H9 (cell line): ENCODE results near the gene MEG3. TPM values are rescaled to one million over a fixed set of nuclear protein-coding genes. Genes with fewer than 3 reads are reported as not detected.

Source experiments
- DNase-seq: peaks from one replicate; pipeline ENCODE4 v3.0.0-alpha.2; 2017
- H2AFZ ChIP-seq: one replicate; pipeline ENCODE4 v1.6.1; 2013; ENCODE audit warnings: mild to moderate bottlenecking, low read length, control low read depth, moderate library complexity
- H2AK5ac ChIP-seq: 2 replicates; pipeline ENCODE4 v1.6.1; 2013; ENCODE audit warnings: low read length, control low read depth, mixed read lengths; ENCODE audit not compliant: insufficient read length
- H2BK120ac ChIP-seq: one replicate; pipeline ENCODE4 v1.6.1; 2013; ENCODE audit warnings: low read depth, mild to moderate bottlenecking, low read length, control low read depth, inconsistent platforms; ENCODE audit not compliant: poor library complexity, severe bottlenecking
- H2BK12ac ChIP-seq: 2 replicates; pipeline ENCODE4 v1.6.1; 2013; ENCODE audit warnings: low read length, control low read depth, mixed read lengths, low read depth; ENCODE audit not compliant: insufficient read length
- H2BK15ac ChIP-seq: 2 replicates; pipeline ENCODE4 v1.6.1; 2013; ENCODE audit warnings: low read depth, low read length, control low read depth
- H2BK20ac ChIP-seq: one replicate; pipeline ENCODE4 v1.6.1; 2013; ENCODE audit warnings: low read depth, mild to moderate bottlenecking, low read length, control low read depth, inconsistent platforms; ENCODE audit not compliant: poor library complexity, severe bottlenecking
- H2BK5ac ChIP-seq: 2 replicates; pipeline ENCODE4 v1.6.1; 2013; ENCODE audit warnings: low read length, control low read depth, mixed read lengths; ENCODE audit not compliant: insufficient read length
- H3K14ac ChIP-seq: 2 replicates; pipeline ENCODE4 v1.6.1; 2013; ENCODE audit warnings: low read length, control low read depth; ENCODE audit not compliant: insufficient read depth
- H3K18ac ChIP-seq: 2 replicates; pipeline ENCODE4 v1.6.1; 2013; ENCODE audit warnings: low read depth, mild to moderate bottlenecking, mixed read lengths, low read length, control low read depth; ENCODE audit not compliant: insufficient read length
- H3K23ac ChIP-seq: 2 replicates; pipeline ENCODE4 v1.6.1; 2013; ENCODE audit warnings: low read length, control low read depth, mixed read lengths, low read depth; ENCODE audit not compliant: insufficient read length
- H3K23me2 ChIP-seq: 2 replicates; pipeline ENCODE4 v1.6.1; 2013; ENCODE audit warnings: low read depth, mild to moderate bottlenecking, mixed read lengths, low read length, control low read depth; ENCODE audit not compliant: insufficient read length, poor library complexity, severe bottlenecking
- H3K27ac ChIP-seq: 2 replicates; pipeline ENCODE4 v1.5.1; 2013; ENCODE audit warnings: low read length, control low read depth, mixed read lengths, low read depth; ENCODE audit not compliant: insufficient read length
- H3K27me3 ChIP-seq: 2 replicates; pipeline ENCODE4 v1.6.1; 2013; ENCODE audit warnings: low read length, control low read depth, inconsistent platforms; ENCODE audit not compliant: insufficient read depth
- H3K4ac ChIP-seq: 2 replicates; pipeline ENCODE4 v1.6.1; 2013; ENCODE audit warnings: low read depth, mild to moderate bottlenecking, control low read depth, inconsistent platforms, low read length, moderate library complexity
- H3K4me1 ChIP-seq: 2 replicates; pipeline ENCODE4 v1.6.1; 2013; ENCODE audit warnings: low read length, control low read depth, inconsistent platforms; ENCODE audit not compliant: insufficient read depth
- H3K4me2 ChIP-seq: 2 replicates; pipeline ENCODE4 v1.6.1; 2013; ENCODE audit warnings: low read length, control low read depth, mixed read lengths; ENCODE audit not compliant: insufficient read length, insufficient read depth
- H3K56ac ChIP-seq: 2 replicates; pipeline ENCODE4 v1.6.1; 2013; ENCODE audit warnings: low read depth, mild to moderate bottlenecking, mixed read lengths, low read length, control low read depth; ENCODE audit not compliant: insufficient read length
- H3K79me1 ChIP-seq: 2 replicates; pipeline ENCODE4 v1.6.1; 2013; ENCODE audit warnings: low read depth, mild to moderate bottlenecking, moderate library complexity, low read length, control low read depth, inconsistent platforms; ENCODE audit not compliant: insufficient read depth, poor library complexity, severe bottlenecking
- H3K79me2 ChIP-seq: 2 replicates; pipeline ENCODE4 v1.6.1; 2013; ENCODE audit warnings: low read length, control low read depth, inconsistent platforms; ENCODE audit not compliant: insufficient read depth
- H3K9ac ChIP-seq: 2 replicates; pipeline ENCODE4 v1.6.1; 2013; ENCODE audit warnings: low read length, control low read depth, mixed read lengths; ENCODE audit not compliant: insufficient read length; ENCODE audit errors: extremely low read depth
- H3K9me3 ChIP-seq: one replicate; pipeline ENCODE4 v1.6.1; 2013; ENCODE audit warnings: low read depth, low read length, inconsistent platforms; ENCODE audit not compliant: control insufficient read depth
- H3T11ph ChIP-seq: one replicate; pipeline ENCODE4 v1.6.1; 2013; ENCODE audit warnings: mild to moderate bottlenecking, low read length, control low read depth, inconsistent platforms
- H4K20me1 ChIP-seq: one replicate; pipeline ENCODE4 v1.6.1; 2013; ENCODE audit not compliant: control insufficient read depth, insufficient read length, insufficient read depth
- H4K5ac ChIP-seq: 2 replicates; pipeline ENCODE4 v1.6.1; 2013; ENCODE audit warnings: low read depth, mild to moderate bottlenecking, mixed read lengths, low read length, control low read depth; ENCODE audit not compliant: insufficient read length
- H4K8ac ChIP-seq: replicated peaks from 2 replicates; pipeline ENCODE4 v1.6.1; 2013; ENCODE audit warnings: low read length, control low read depth, mixed read lengths, low read depth; ENCODE audit not compliant: insufficient read length
- H4K91ac ChIP-seq: 2 replicates; pipeline ENCODE4 v1.6.1; 2013; ENCODE audit warnings: low read depth, mild to moderate bottlenecking, moderate library complexity, mixed read lengths, low read length, control low read depth; ENCODE audit not compliant: insufficient read length
- H3K27ac Mint-ChIP-seq, 3 experiments: 2 replicates in 2 of 3; 3 replicates in 1 of 3; pipeline ENCODE4 v1.8.0; 2020 to 2021; ENCODE audit warnings: mixed read lengths in 3 of 3, mild to moderate bottlenecking in 1 of 3, moderate library complexity in 1 of 3
- H3K27me3 Mint-ChIP-seq: 2 replicates; pipeline ENCODE4 v1.8.0; 2021; ENCODE audit warnings: low read depth, mild to moderate bottlenecking, moderate library complexity, mixed read lengths
- H3K36me3 Mint-ChIP-seq, 3 experiments: 2 replicates in 2 of 3; 3 replicates in 1 of 3; pipeline ENCODE4 v1.8.0; 2020 to 2021; ENCODE audit warnings: low read depth in 3 of 3, mixed read lengths in 3 of 3; ENCODE audit not compliant: insufficient read depth in 1 of 3
- H3K4me1 Mint-ChIP-seq, 2 experiments: 2 replicates each; pipeline ENCODE4 v1.8.0; 2020; ENCODE audit warnings: mixed read lengths in 2 of 2
- H3K4me3 Mint-ChIP-seq, 2 experiments: 2 replicates in 1 of 2; 3 replicates in 1 of 2; pipeline ENCODE4 v1.8.0; 2020 to 2021; ENCODE audit warnings: mild to moderate bottlenecking in 2 of 2, mixed read lengths in 2 of 2, moderate library complexity in 1 of 2
- H3K9me3 Mint-ChIP-seq, 2 experiments: 2 replicates in 1 of 2; 3 replicates in 1 of 2; pipeline ENCODE4 v1.8.0; 2020; ENCODE audit warnings: mild to moderate bottlenecking in 2 of 2, mixed read lengths in 2 of 2, moderate library complexity in 1 of 2
- WGBS: extraction: QIAGEN DNeasy Blood & Tissue Kit; methylation state at CpG from one replicate; pipeline ENCODE4 v1.1.7; 2013; ENCODE audit warnings: missing lambda C conversion rate, low lambda C conversion rate, mixed read lengths; ENCODE audit not compliant: insufficient read length; ENCODE audit errors: extremely low coverage; 5-methylcytosine and 5-hydroxymethylcytosine counted together
- total RNA-seq: library from RNA; stranded (reverse); gene quantifications from 2 replicates; pipeline ENCODE4 v1.2.1, GENCODE V29; 2021
- TF ChIP-seq, protein P1 (sequence below): fragments of 200-600 bp; sonication (generic); conservative IDR thresholded peaks from 3 replicates; pipeline ENCODE4 v1.8.0; 2021; ENCODE audit warnings: antibody characterized with exemption, mild to moderate bottlenecking

Gene MEG3
- total RNA-seq, 1 experiment from 2014 or later, result 0.52 TPM

DNA sequence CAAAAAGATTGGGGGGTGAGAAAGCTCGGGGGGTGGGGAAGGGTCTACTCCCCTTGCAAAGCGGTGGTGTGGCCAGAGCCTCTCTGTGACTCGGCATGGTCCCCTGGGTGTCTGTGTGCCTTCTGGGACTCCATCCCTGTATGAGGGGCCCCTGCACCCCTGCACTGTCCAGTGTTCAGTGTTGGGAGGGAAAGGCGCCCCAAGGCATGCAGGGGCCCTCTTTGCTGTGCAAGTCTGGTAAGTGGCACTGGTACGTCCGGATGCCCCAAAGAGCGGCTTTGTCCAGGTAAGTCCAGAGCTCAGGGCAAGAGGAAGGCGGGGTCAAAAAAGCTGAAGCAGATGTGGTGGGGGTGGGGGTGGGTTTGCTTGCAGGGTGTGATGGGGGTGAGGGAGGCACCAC lies 53.9 kb downstream of the MEG3 start:
- H3K14ac ChIP-seq, result no peak overlapping the region
- H3K4me3 Mint-ChIP-seq, result no peak overlapping the region
- no peaks in the 10 kb centered on the region for H3K4me1 Mint-ChIP-seq
- no peak overlapping the region for H3K4me2 ChIP-seq
- peaks cover 12 to 21% of the 10 kb centered on the region in 2 experiments for H3K9me3 Mint-ChIP-seq
- no peak overlapping the region for H3K27ac ChIP-seq
- H3K4me1 ChIP-seq, result no peaks in the 10 kb centered on the region
- no peak overlapping the region for H4K5ac ChIP-seq
- H4K8ac ChIP-seq, result no peak overlapping the region
- no peak overlapping the region for H2BK20ac ChIP-seq
- H3K27ac Mint-ChIP-seq, result no peak overlapping the region
- H2BK5ac ChIP-seq, result no peak overlapping the region
- H3K4ac ChIP-seq, result no peak overlapping the region
- no peaks in the 10 kb centered on the region for H4K20me1 ChIP-seq
- TF ChIP-seq, protein P1, sequence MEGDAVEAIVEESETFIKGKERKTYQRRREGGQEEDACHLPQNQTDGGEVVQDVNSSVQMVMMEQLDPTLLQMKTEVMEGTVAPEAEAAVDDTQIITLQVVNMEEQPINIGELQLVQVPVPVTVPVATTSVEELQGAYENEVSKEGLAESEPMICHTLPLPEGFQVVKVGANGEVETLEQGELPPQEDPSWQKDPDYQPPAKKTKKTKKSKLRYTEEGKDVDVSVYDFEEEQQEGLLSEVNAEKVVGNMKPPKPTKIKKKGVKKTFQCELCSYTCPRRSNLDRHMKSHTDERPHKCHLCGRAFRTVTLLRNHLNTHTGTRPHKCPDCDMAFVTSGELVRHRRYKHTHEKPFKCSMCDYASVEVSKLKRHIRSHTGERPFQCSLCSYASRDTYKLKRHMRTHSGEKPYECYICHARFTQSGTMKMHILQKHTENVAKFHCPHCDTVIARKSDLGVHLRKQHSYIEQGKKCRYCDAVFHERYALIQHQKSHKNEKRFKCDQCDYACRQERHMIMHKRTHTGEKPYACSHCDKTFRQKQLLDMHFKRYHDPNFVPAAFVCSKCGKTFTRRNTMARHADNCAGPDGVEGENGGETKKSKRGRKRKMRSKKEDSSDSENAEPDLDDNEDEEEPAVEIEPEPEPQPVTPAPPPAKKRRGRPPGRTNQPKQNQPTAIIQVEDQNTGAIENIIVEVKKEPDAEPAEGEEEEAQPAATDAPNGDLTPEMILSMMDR, result no peak
- H3K18ac ChIP-seq, result no peak overlapping the region
- H2AFZ ChIP-seq, result no peak overlapping the region
- no peak overlapping the region for H3K9ac ChIP-seq
- no peaks in the 10 kb centered on the region for H3K27me3 ChIP-seq
- no peaks in the 10 kb centered on the region for H3K23me2 ChIP-seq
- H3K79me1 ChIP-seq, result no peaks in the 10 kb centered on the region
- no peaks in the 10 kb centered on the region for H3K9me3 ChIP-seq
- no peak overlapping the region for H2BK15ac ChIP-seq
- no peak overlapping the region for H3T11ph ChIP-seq
- no peak overlapping the region for H3K23ac ChIP-seq
- WGBS, result no CpG with 5 or more reads among the region's 8 CpGs
- H3K56ac ChIP-seq, result no peak overlapping the region
- no peak overlapping the region for H2AK5ac ChIP-seq
- H2BK120ac ChIP-seq, result no peak overlapping the region
- H4K91ac ChIP-seq, result no peak overlapping the region
- peaks cover 6 to 15% (median 12%) of the 10 kb centered on the region in 3 experiments for H3K36me3 Mint-ChIP-seq
- H2BK12ac ChIP-seq, result no peak overlapping the region
- no peak for DNase-seq
- H3K27me3 Mint-ChIP-seq, result peaks cover 17% of the 10 kb centered on the region
- H3K79me2 ChIP-seq, result no peaks in the 10 kb centered on the region
